GM12873 (cell line): ENCODE measurements around the gene SLC5A10.

ENCODE experiments used
- TF ChIP-seq, protein P1 (sequence below): IDR thresholded peaks from 2 replicates; pipeline ENCODE4 v1.5.1; 2012; ENCODE audit warnings: low read depth, mild to moderate bottlenecking, moderate library complexity, low read length, control low read depth; ENCODE audit not compliant: insufficient read depth; ENCODE audit errors: missing control alignments

Gene SLC5A10

DNA sequence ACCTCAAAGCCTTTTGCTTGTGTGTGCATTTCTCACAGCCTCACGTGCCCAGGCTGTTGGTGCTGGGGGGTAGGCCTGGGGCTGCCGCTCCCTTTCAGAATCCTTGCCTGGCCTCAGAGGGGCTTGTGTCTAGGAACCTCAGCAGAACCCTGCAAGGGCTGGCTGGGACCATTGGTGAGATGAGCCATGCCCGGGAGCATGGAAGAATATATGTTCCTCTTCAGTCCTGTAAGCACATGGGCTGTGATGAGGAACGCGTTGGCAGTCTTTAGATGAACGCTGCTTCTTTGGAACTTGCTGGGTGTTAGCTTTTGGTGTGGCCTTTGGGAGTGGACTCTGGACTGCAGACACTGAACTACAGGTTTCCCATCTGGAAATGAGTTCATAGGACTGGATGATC lies 32.0 kb upstream of the SLC5A10 start:
- TF ChIP-seq, protein P1, sequence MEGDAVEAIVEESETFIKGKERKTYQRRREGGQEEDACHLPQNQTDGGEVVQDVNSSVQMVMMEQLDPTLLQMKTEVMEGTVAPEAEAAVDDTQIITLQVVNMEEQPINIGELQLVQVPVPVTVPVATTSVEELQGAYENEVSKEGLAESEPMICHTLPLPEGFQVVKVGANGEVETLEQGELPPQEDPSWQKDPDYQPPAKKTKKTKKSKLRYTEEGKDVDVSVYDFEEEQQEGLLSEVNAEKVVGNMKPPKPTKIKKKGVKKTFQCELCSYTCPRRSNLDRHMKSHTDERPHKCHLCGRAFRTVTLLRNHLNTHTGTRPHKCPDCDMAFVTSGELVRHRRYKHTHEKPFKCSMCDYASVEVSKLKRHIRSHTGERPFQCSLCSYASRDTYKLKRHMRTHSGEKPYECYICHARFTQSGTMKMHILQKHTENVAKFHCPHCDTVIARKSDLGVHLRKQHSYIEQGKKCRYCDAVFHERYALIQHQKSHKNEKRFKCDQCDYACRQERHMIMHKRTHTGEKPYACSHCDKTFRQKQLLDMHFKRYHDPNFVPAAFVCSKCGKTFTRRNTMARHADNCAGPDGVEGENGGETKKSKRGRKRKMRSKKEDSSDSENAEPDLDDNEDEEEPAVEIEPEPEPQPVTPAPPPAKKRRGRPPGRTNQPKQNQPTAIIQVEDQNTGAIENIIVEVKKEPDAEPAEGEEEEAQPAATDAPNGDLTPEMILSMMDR, result no peak

DNA sequence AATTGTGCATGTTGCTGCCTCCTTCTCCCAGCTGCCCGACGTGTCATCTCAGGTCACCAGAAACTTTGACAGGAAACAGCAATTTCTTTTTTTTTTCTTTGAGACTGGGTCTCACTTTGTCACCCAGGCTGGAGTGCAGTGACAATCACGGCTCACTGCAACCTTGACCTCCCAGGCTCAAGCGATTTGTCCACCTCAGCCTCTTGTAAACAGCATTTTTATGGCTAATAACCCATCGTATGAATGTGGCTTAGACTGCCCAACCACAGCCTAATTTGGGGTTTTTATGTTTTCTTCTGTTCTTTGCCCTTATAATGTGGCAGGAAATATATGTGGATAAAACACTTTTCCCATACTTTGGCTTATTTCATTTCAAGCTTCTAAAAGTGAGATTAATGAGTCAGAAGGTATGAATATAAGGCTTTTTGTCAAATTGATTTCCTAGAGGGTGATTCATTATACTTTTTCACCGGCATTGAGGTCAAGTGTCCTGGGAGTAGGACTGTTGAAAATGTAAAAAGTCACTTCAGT lies 31.0 kb upstream of the SLC5A10 start:
- TF ChIP-seq, protein P1, result no peak

DNA sequence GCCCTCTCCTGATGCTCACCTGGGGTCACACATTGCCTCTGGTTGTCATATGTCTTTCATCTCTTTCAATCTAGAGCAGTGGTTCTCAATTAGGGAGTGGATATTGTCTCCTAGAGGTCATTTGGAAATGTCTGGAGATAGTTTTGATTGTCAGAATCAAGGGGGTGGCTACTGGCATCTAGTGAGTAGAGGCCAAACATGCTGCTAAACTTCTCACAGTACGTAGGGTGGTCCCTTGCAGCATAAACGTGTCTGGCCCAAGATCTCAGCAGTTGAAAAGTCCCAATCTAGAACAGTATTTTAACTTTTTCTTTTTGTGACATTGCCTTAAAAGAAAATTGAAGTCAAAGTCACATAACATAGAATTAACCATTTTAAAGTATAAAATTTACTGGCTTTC lies 30.5 kb upstream of the SLC5A10 start:
- TF ChIP-seq, protein P1, result no peak

DNA sequence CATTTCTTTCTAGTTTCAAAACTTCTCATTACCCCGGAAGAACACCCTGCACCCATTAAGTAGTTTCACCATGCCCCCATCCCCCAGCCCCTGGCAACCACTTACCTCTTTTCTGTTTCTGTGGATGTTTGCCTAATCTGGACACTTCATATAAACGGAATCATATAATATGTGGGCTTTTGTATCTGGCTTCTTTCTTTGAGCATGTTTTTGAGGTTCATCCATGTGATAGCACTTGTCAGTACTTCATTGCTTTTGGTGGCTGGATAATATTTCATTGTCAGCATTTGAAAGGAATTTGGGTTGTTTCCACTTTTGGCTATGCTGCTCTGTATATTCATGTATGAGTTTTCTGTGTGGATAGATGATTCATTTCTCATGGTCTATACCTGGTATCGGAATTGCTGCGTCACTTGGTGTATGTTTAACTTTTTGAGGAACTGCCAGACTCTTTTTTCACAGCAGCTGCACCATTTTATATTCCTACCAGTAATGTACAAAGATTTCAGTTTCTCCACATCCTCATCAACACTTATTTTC lies 30.0 kb upstream of the SLC5A10 start:
- TF ChIP-seq, protein P1, result no peak

DNA sequence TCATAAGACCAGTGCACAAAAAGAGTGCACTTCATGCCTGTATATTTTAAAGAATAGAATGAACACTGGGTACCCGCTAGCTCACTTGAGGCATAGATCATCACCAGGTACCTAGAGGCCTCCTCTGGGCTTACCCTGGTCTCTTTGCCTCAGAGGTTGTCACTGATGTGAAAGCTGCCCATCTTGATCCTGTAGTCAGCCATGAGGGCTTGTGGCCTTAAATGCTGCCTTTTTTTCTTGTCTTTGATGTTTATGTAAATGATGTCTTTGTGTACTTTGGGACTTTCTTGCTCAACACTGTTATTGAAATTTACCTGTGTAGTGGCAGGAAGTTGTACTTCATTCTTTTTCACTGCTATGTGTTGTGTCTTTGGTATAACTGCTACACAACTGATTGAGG lies 26.8 kb upstream of the SLC5A10 start:
- TF ChIP-seq, protein P1, result no peak

DNA sequence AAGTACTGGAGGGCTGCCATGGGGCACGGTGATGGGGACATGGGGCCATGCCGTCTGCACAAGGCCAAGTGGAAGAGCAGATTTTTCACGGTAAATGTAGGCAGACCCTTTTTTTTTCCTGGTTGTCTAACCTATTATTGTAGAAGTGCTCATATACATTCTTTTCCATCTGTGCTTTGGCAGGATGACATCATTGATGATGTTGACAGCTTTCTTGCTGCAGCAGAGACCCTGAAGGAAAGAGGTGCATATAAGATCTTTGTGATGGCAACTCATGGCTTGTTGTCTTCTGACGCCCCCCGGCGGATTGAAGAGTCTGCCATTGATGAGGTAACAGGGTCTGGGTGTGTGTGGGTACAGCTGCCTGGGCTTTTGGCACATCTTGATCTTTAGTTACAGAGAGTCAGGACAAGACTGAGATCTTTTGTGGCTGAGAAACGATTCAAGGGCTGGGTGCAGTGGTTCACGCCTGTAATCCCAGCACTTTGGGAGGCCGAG lies 23.3 kb upstream of the SLC5A10 start:
- TF ChIP-seq, protein P1, result peak; percentile 14

DNA sequence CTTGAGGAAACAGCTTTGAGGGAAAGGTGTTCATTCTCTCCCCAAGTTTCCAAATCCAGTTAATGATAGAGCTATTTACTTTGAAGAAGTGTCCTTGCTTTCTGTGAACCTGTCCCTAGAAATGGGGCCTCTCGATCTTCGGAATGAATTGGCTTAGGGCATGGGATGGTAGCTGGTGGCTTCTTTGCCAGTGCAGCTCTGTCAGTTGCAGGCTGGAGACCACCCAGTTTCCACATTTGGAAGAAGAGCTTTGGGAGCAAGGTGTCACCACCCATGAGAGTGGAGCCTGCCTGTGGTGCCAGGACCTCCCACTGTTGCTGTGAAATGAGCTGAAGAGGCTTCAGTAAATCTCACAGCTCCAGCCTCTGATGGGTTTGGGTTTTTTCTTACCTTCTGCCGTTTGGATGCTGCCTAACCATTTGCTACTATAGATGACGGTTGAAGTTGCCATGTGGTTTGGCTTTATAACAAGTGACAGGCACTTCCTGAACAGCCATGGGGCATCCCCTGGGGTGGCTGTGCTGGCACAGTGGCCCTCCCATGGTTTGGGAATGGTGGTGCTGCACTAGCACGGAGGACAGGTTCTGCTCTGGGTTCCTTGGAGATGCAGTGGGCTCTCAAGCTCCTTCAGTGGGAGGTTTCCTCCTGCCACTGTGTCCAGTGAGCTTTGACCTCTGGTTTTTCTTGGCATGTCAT lies 19.5 kb upstream of the SLC5A10 start:
- TF ChIP-seq, protein P1, result no peak
